ACC112 (cell line): ENCODE measurements around the gene OXSR1.

ENCODE experiments used
- H2AFZ ChIP-seq: fragments of 200-600 bp; sonication (generic); one replicate; pipeline ENCODE4 v1.6.0; 2017; ENCODE audit warnings: antibody characterized with exemption, low read length; ENCODE audit not compliant: unreplicated experiment
- H3K27ac ChIP-seq: fragments of 200-600 bp; sonication (generic); 2 replicates; pipeline ENCODE4 v1.5.1; 2014; ENCODE audit warnings: low read depth, mild to moderate bottlenecking, antibody characterized with exemption, low read length, moderate library complexity
- H3K27me3 ChIP-seq: fragments of 200-600 bp; sonication (generic); 2 replicates; pipeline ENCODE4 v1.6.1; 2014; ENCODE audit warnings: mild to moderate bottlenecking, antibody characterized with exemption, low read length, moderate library complexity, mixed read lengths; ENCODE audit not compliant: insufficient read depth
- H3K36me3 ChIP-seq: fragments of 200-600 bp; sonication (generic); 2 replicates; pipeline ENCODE4 v1.6.1; 2016; ENCODE audit warnings: mild to moderate bottlenecking, antibody characterized with exemption, low read length, moderate library complexity, mixed read lengths; ENCODE audit not compliant: insufficient read depth
- H3K4me1 ChIP-seq: fragments of 200-600 bp; sonication (generic); one replicate; pipeline ENCODE4 v1.6.1; 2016; ENCODE audit warnings: low read length, mixed read lengths; ENCODE audit not compliant: insufficient read depth, unreplicated experiment, control insufficient read depth
- H3K4me3 ChIP-seq: fragments of 200-600 bp; sonication (generic); 2 replicates; pipeline ENCODE4 v1.5.1; 2014; ENCODE audit warnings: mild to moderate bottlenecking, low read depth, low read length
- H3K79me2 ChIP-seq: fragments of 200-600 bp; sonication (generic); one replicate; pipeline ENCODE4 v1.6.0; 2016; ENCODE audit warnings: low read length; ENCODE audit not compliant: control insufficient read depth, unreplicated experiment, insufficient read depth

The OXSR1 gene

GRCh38 chr3:38255627-38256026, 90.3 kb downstream of the OXSR1 start:
- H2AFZ ChIP-seq, result no peak overlapping the region
- H3K4me1 ChIP-seq, result no peaks in the 10 kb centered on the region
- H3K79me2 ChIP-seq, result no peaks in the 10 kb centered on the region
- H3K36me3 ChIP-seq, result peaks cover 32% of the 10 kb centered on the region
- no peak overlapping the region for H3K27ac ChIP-seq
- no peak overlapping the region for H3K4me3 ChIP-seq
- H3K27me3 ChIP-seq, result no peaks in the 10 kb centered on the region

- H3K27me3 ChIP-seq, result no peaks in the 10 kb centered on the region
- no peak overlapping the region for H3K27ac ChIP-seq
- no peaks in the 10 kb centered on the region for H3K79me2 ChIP-seq
- no peak overlapping the region for H2AFZ ChIP-seq
- H3K4me3 ChIP-seq, result no peak overlapping the region
- peaks cover 16% of the 10 kb centered on the region for H3K36me3 ChIP-seq
- H3K4me1 ChIP-seq, result no peaks in the 10 kb centered on the region
Observed at GRCh38 chr3:38257583-38257982, 92.2 kb downstream of the OXSR1 start.

- no peaks in the 10 kb centered on the region for H3K79me2 ChIP-seq
- H3K27ac ChIP-seq, result no peak overlapping the region
- no peak overlapping the region for H2AFZ ChIP-seq
- no peaks in the 10 kb centered on the region for H3K27me3 ChIP-seq
- no peak overlapping the region for H3K4me3 ChIP-seq
- H3K36me3 ChIP-seq, result peaks cover 5% of the 10 kb centered on the region
- H3K4me1 ChIP-seq, result no peaks in the 10 kb centered on the region
Observed at GRCh38 chr3:38260474-38260873, 95.1 kb downstream of the OXSR1 start.

GRCh38 chr3:38264353-38264771, 99.0 kb downstream of the OXSR1 start:
- Histone ChIP-seq H3K79me2 (no peaks in the 10 kb centered on the region), H3K4me1 (no peaks in the 10 kb centered on the region), H2AFZ (no peak overlapping the region), H3K4me3 (no peak overlapping the region), H3K27ac (no peak overlapping the region), H3K36me3 (peaks cover 5% of the 10 kb centered on the region; the same call in 1 of the 2 replicates), H3K27me3 (no peaks in the 10 kb centered on the region)

GRCh38 chr3:38264779-38265178, 99.4 kb downstream of the OXSR1 start:
- Histone ChIP-seq H3K4me3 (no peak overlapping the region), H3K4me1 (no peaks in the 10 kb centered on the region), H3K27ac (no peak overlapping the region), H3K79me2 (no peaks in the 10 kb centered on the region), H2AFZ (no peak overlapping the region), H3K27me3 (no peaks in the 10 kb centered on the region), H3K36me3 (peaks cover 5% of the 10 kb centered on the region; the same call in 1 of the 2 replicates)

- H2AFZ ChIP-seq, result no peak within 1 kb of the TSS
- no peak within 1 kb of the TSS for H3K4me3 ChIP-seq
- H3K27ac ChIP-seq, result no peak within 1 kb of the TSS
- no peaks in the 10 kb centered on the region for H3K27me3 ChIP-seq
- no peaks in the 10 kb centered on the region for H3K4me1 ChIP-seq
- H3K79me2 ChIP-seq, result no peaks in the 10 kb centered on the region
- H3K36me3 ChIP-seq, result peaks cover 2% of the 10 kb centered on the region; the same call in 1 of the 2 replicates
Observed at GRCh38 chr3:38265604-38266307, 100.4 kb downstream of the OXSR1 start, which contains the start of gene SLC22A13. Gene SLC22A13 (plus strand): TSS chr3:38265812. CDS start chr3:38265861, 49 bp downstream.

GRCh38 chr3:38266810-38267209, 101.5 kb downstream of the OXSR1 start:
- no peaks in the 10 kb centered on the region; the same call in 1 of the 2 replicates for H3K36me3 ChIP-seq
- no peak overlapping the region for H3K4me3 ChIP-seq
- H3K27me3 ChIP-seq, result no peaks in the 10 kb centered on the region
- no peak overlapping the region for H2AFZ ChIP-seq
- H3K4me1 ChIP-seq, result no peaks in the 10 kb centered on the region
- no peak overlapping the region for H3K27ac ChIP-seq
- H3K79me2 ChIP-seq, result no peaks in the 10 kb centered on the region

GRCh38 chr3:38267662-38268061, 102.3 kb downstream of the OXSR1 start:
- Histone ChIP-seq H3K4me1 (no peaks in the 10 kb centered on the region), H3K36me3 (no peaks in the 10 kb centered on the region; the same call in 1 of the 2 replicates)

GRCh38 chr3:38268087-38268486, 102.8 kb downstream of the OXSR1 start:
- Histone ChIP-seq H2AFZ (no peak overlapping the region), H3K27me3 (no peaks in the 10 kb centered on the region), H3K79me2 (no peaks in the 10 kb centered on the region), H3K27ac (no peak overlapping the region), H3K36me3 (no peaks in the 10 kb centered on the region; the same call in 1 of the 2 replicates), H3K4me1 (no peaks in the 10 kb centered on the region), H3K4me3 (no peak overlapping the region)

More at GRCh38 chr3:38267662-38268061, 102.3 kb downstream of the OXSR1 start:
- H2AFZ ChIP-seq, result no peak overlapping the region
- no peaks in the 10 kb centered on the region for H3K79me2 ChIP-seq
- no peak overlapping the region for H3K27ac ChIP-seq
- H3K4me3 ChIP-seq, result no peak overlapping the region
- no peaks in the 10 kb centered on the region for H3K27me3 ChIP-seq

GRCh38 chr3:38268522-38268921, 103.2 kb downstream of the OXSR1 start:
- Histone ChIP-seq H2AFZ (no peak overlapping the region), H3K27me3 (no peaks in the 10 kb centered on the region), H3K27ac (no peak overlapping the region), H3K4me1 (no peaks in the 10 kb centered on the region), H3K79me2 (no peaks in the 10 kb centered on the region), H3K36me3 (no peaks in the 10 kb centered on the region; the same call in 1 of the 2 replicates), H3K4me3 (no peak overlapping the region)

- Histone ChIP-seq H2AFZ (no peak overlapping the region), H3K4me1 (no peaks in the 10 kb centered on the region), H3K4me3 (no peak overlapping the region), H3K27me3 (no peaks in the 10 kb centered on the region), H3K36me3 (peaks cover 3% of the 10 kb centered on the region; the same call in 1 of the 2 replicates), H3K79me2 (no peaks in the 10 kb centered on the region), H3K27ac (no peak overlapping the region)
Observed at GRCh38 chr3:38270606-38271005, 105.3 kb downstream of the OXSR1 start.
